HG03066 (cell line): Measurements from ENCODE around the gene UNC79.

Experiments
- ATAC-seq: cut with Tn5 transposase; IDR thresholded peaks from one replicate; pipeline ENCODE4 v1.9.1; 2021; ENCODE audit warnings: low read depth; ENCODE audit not compliant: unreplicated experiment

The UNC79 gene

GRCh38 chr14:93720076-93720815 lies 289.5 kb downstream of the UNC79 start:
- ATAC-seq, result no peak

- no peak for ATAC-seq
These were observed 290.3 kb downstream of the UNC79 start for GRCh38 chr14:93720981-93721483.

GRCh38 chr14:93723001-93723400 lies 292.3 kb downstream of the UNC79 start:
- ATAC-seq, result no peak

GRCh38 chr14:93725002-93725582 lies 294.4 kb downstream of the UNC79 start:
- no peak for ATAC-seq

DNA sequence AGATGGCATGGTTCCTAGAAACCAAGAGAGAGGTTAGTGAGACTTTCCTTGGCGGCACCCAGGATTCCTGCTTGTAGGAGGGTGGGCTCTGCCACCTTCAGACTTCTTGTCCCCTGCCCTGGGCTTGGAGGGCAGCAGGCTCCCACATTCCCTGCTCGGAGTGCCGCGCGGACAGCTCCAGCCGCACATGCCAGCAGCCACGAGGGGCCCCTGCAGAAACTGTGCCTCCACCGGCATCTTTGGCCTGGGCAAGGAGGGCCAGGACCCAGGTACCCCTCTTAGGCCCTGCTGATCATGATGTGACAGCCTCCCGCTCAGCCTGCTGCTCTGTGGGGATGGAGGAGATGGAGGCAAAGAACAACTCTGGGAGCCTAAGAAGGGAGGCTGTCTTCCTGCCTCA lies 295.3 kb downstream of the UNC79 start:
- ATAC-seq, result no peak

GRCh38 chr14:93727039-93727740 lies 296.5 kb downstream of the UNC79 start:
- ATAC-seq, result no peak

DNA sequence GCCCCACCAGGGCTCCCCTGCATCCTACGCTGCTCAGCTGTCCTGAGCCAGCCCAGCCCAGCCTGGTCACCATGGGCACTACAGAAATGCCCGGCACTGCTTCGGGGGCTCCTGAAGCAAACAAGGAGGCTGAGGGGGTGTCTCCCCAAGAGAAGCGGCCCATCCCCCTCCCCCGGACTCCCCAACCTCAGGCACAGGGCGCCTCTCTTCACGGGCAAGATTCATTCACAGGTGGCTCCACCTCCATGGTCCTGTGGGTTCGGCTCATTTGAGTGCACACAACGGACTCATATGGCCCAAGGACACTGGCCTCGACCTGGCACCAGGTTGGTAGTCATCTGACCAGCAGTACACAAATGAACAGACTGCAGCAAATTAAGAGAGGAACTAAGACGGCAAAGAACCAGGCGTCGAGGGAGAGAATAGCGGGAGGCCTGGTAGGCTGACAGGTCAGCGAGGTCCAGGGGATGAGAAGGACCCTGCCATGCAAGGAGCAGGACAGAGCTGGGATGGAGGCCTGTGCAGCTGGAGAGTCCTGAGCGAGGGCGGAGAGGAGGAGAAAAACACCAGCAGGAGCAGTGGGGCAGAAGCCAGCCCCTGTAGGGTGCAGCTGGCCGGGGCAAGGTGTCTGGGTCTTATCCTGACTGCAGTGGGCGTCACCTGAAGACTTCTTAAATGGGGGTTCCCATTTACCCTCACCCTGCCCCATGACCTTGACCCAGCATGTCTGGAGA lies 297.3 kb downstream of the UNC79 start:
- no peak for ATAC-seq

- no peak for ATAC-seq
These were observed 297.9 kb downstream of the UNC79 start for GRCh38 chr14:93728651-93729016.

DNA sequence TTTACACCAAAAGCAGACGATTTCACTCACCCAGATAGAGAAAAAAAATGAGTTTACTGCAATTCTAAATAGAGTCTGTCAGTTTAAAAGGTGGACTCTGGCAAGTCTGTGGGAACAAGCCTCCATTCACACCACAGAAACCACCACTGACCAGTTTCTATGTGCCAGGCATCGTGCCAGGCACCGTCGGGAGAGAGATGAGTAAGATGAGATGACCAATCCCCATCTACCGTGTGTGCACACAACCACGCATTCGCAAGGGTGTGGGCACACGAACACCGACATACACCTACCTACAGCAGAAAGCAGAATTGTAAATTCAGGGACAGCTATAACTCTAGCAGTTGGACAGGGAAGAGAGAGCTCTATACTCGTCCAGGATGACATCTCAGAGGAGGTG lies 299.3 kb downstream of the UNC79 start:
- no peak for ATAC-seq

DNA sequence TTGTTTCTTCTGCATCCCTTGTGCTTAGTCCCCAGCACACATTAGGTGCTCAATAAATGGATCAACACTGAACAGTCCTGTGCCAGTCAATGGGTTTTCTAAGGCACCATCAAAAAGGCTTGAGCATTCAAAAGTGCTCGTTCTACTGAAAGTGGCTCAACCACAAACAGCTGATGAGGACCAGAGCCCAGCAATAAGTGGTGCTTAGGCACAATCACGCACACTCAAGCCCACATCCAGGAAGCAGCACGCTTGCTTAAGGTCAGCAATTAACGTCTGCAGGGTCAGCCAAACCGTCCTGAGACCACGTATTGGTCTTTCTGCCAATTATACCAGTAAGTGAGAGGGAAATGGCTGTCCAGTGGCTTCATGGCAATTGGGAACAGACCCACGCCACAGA lies 301.0 kb downstream of the UNC79 start:
- no peak for ATAC-seq

GRCh38 chr14:93732524-93732923 lies 301.8 kb downstream of the UNC79 start:
- ATAC-seq, result no peak

GRCh38 chr14:93733231-93733630 lies 302.5 kb downstream of the UNC79 start:
- ATAC-seq, result no peak

DNA sequence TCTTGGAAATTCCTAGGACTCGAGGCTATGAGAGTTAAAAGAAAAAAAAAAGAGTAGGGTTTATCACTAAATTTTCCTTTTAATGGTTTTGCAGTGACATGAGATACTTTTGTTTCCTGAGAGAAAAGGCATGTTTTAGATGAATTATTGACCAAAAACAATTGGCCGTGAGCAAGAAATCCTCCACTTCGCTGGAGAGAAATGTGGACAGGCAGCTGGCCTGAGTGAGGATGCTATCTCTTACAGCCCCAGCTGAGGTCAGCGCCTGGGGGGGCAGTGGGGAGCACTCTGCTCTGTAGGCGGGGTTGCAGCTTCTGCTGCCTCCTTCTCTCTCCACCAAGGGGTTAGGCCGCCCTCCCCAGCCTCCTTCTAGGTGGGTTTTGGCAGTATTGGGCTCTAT lies 302.9 kb downstream of the UNC79 start:
- no peak for ATAC-seq

DNA sequence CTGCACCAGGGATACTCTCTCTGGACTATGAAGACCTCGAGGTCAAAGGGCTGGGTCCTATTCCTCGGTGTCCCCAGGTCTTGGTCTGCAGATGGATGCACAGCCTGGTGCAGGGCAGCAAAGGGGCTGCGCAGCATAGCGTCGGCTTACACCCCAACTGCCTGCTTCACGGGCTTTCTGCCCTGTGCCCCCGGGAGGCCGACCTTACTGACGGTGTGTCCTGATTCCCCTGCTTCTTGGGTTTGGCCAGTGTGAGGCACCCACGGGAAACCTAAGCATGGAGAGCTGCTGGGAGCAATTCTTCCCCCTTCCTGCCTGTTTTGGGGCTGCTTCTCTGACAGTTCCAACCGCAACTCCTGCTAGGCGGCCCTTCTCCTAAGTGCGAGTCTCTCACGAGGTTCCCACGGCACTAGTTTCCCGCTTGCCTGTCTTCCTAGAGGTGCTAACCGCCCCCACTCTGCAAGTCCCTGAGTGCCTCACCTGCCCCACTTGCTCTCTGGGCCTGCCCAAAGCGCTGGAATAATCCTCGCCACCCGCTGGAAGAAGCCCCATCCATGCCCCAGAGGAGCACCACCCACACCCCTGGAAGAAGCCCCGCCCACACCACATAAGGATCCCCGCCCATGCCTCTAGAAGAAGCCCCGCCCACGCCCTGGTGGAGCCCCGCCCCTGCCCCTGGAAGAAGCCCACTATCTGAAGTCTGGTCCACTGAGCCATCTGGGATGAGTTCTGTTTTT lies 303.5 kb downstream of the UNC79 start:
- no peak for ATAC-seq

DNA sequence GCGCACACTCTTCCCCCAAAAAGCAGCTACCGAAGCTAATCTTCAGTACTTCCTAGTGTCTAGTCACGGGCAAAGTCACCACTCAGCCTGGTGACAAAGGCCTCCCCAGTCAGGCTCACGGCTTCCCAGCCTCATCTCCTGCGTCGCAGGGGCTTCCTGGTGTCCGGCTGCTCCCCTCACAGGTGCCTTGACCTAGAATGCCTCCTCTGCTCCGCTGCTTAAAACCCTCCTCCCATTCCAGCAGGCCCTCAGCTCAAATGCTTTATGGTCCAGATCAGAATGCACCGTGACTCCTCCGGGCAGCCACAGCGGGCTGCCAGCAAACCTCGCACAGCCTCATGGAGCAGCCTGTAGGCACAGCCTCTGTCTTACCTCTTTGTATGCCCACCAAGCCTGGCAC lies 304.5 kb downstream of the UNC79 start:
- no peak for ATAC-seq

DNA sequence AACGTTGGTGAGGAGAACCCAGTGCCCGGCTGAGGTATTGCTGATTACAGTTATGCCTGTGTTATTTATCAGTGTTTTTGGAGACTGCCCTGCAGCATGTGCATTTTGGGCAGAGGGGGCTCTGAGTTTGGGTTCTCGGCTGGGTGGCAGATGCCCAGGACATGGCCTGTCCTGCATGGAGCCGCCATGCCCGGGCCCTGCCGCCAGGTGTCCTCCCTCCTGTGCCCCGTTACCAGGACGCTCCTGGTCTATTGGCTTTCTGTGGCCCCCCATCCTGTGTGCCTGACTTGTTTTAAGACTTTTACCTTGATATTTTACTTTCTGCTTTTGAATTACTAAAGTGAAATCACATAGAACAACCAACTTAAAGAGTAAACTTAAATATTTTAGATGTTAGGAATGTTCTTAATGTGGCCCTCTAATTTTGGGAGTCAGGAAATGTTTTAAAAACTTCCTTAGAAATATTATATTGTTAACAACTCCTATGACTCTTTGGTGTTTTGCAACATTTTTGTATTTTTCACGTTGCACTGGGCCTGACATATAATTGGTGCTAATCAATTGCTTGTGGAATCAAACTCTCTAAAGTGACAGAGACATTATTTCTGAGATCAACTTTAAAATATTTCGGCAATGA lies 305.8 kb downstream of the UNC79 start:
- no peak for ATAC-seq

GRCh38 chr14:93737634-93738033 lies 306.9 kb downstream of the UNC79 start:
- no peak for ATAC-seq

DNA sequence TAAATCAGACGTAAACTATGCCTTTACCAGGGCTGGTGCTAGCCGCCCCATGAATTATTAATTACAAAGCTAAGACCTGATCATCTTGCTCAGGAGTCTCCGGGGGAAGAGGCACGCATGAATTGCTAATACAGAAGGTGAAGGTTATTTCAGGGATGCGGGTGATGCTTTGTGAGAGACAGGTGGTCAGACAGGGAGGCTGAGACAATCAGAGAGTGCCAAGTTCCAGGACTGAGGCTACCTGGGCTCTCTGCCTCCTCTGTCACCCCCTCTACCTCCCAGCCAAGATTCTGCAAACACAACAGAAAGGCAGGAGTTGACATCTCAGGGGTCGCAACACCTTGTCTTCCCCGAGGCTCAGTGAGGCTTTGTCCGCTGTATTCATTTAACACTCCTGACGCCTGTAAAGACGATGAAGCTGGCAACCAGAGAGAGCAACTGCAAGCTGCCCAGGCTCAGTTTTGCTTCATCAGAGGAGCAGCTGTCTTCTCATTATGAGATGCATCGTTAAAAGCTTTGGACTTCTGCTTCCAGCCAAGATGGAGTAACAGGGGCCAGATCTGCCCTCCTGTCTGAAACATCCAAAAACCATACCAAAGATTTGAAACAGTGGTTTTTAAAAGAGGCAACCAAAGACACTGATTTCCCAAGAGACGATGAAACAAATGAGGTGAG lies 311.0 kb downstream of the UNC79 start:
- ATAC-seq, result no peak

- no peak for ATAC-seq
These were observed 312.0 kb downstream of the UNC79 start for GRCh38 chr14:93742761-93743160.
